ENCODE data around the gene ACAN.

- TF ChIP-seq, protein P1, sequence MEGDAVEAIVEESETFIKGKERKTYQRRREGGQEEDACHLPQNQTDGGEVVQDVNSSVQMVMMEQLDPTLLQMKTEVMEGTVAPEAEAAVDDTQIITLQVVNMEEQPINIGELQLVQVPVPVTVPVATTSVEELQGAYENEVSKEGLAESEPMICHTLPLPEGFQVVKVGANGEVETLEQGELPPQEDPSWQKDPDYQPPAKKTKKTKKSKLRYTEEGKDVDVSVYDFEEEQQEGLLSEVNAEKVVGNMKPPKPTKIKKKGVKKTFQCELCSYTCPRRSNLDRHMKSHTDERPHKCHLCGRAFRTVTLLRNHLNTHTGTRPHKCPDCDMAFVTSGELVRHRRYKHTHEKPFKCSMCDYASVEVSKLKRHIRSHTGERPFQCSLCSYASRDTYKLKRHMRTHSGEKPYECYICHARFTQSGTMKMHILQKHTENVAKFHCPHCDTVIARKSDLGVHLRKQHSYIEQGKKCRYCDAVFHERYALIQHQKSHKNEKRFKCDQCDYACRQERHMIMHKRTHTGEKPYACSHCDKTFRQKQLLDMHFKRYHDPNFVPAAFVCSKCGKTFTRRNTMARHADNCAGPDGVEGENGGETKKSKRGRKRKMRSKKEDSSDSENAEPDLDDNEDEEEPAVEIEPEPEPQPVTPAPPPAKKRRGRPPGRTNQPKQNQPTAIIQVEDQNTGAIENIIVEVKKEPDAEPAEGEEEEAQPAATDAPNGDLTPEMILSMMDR (conservative IDR thresholded peaks at IDR 0.05 in 1 of 2, IDR thresholded peaks at IDR 0.05 in 1 of 2; ENCODE audit: extremely low read depth in 1 of 2, insufficient read depth in 1 of 2, low read depth in 1 of 2, low read length in 2 of 2), result no peak
- TF ChIP-seq EZH2 (IDR thresholded peaks at IDR 0.05; ENCODE audit: borderline replicate concordance, low read length), result no peak
Observed at GRCh38 chr15:88765212-88765611, 38.0 kb upstream of the ACAN start.
